ENCODE data around the gene ROGDI. TPM values are rescaled to one million over a fixed set of nuclear protein-coding genes. Genes with fewer than 3 reads are reported as not detected.
A peak's percentile ranks its signal among the peaks of the same experiment; 100 is the strongest.

ROGDI gene
- polyA plus RNA-seq, 1 donor from 2014 or later: 4.0 TPM

DNA sequence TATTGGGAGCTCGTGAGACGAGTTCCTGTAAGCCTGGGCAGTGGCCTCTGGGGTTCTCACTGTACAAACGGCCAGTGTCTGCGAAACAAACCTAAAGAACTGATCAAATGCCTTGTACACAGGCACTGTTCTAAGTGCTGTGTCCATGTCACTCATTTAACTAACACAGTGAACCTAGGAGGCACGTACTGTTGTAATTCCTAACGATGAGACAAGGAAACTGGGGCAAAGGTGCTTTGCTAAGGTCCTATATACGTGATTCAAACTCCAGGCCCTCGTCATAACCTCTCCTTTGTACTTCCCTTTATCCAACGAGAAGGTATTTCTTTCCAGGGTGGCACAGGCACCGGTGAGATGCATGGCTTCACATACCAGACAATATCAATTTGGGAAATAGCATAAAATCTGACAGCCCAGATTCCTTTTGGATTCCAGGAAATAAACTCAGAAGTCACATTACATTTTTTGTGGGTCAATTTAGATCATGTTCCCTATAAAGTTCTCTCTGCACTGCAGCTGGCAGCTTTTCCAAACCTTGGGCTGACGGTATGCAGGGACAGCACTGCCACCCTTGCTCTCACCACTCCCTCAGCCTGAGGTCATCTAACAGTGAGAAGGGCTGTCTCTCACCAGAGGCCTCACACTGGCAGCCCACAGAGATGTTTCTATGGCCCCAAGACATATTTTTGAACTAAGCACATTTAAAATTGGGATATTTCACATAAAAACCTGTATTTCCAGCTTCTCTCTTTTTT, 26.3 kb upstream of the ROGDI start:
- no peaks in the 10 kb centered on the region for H3K9me3 Mint-ChIP-seq
- H3K4me1 Mint-ChIP-seq: peaks cover 7 to 15% (median 14%) of the 10 kb centered on the region in 3 donors
- no peak overlapping the region for H3K27ac Mint-ChIP-seq
- no peaks in the 10 kb centered on the region for H3K27me3 Mint-ChIP-seq
- no peak overlapping the region for H3K4me3 Mint-ChIP-seq
- H3K36me3 Mint-ChIP-seq: peaks cover 7% of the 10 kb centered on the region

DNA sequence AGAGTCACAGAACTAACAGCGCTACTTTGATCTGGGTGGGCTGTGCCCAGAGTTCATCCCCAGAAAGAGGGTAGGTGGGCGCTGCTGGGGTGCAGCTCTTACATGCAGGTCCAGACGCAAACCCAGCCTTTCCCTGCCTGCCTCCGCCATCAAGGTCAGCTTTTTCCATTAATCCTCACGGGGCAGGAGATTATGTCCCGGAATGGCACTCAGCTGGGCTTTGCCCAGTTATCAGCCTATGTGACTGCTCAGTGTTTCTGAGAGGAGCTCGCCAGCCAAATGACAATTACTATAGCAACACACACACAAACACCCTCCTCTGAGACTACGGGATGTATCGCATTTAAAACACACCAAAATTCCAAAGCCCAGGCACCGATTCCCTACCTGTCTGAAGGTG, 24.5 kb upstream of the ROGDI start:
- H3K27me3 Mint-ChIP-seq: no peaks in the 10 kb centered on the region
- H3K27ac Mint-ChIP-seq: no peak overlapping the region
- no peak overlapping the region for H3K4me3 Mint-ChIP-seq
- H3K36me3 Mint-ChIP-seq: peaks cover 6% of the 10 kb centered on the region
- H3K9me3 Mint-ChIP-seq: no peaks in the 10 kb centered on the region
- H3K4me1 Mint-ChIP-seq: peaks cover 0 to 4% (median 4%) of the 10 kb centered on the region in 3 donors

DNA sequence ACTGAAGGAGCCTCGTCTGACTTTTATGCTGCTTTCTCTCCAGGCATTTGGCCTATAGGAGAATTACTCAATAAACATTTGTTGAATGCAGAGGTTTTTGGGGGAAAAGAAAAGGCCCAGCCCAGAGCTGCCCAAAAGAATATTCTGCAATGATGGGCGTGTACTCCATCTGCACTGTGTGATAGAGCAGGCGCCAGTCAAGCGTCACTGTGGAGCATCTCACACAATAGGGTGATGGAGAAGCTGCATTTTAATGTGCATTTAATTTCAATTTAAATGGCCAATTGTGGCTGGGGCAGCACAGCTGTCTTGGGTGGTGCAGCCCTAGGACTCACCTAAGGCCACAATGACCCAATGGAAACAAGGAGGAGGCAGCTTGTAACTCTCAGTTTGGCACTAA, 24.1 kb upstream of the ROGDI start:
- no peak overlapping the region for H3K27ac Mint-ChIP-seq
- H3K4me1 Mint-ChIP-seq: peaks cover 0 to 4% (median 4%) of the 10 kb centered on the region in 3 donors
- H3K9me3 Mint-ChIP-seq: no peaks in the 10 kb centered on the region
- H3K36me3 Mint-ChIP-seq: peaks cover 6% of the 10 kb centered on the region
- H3K4me3 Mint-ChIP-seq: no peak overlapping the region
- H3K27me3 Mint-ChIP-seq: no peaks in the 10 kb centered on the region

DNA sequence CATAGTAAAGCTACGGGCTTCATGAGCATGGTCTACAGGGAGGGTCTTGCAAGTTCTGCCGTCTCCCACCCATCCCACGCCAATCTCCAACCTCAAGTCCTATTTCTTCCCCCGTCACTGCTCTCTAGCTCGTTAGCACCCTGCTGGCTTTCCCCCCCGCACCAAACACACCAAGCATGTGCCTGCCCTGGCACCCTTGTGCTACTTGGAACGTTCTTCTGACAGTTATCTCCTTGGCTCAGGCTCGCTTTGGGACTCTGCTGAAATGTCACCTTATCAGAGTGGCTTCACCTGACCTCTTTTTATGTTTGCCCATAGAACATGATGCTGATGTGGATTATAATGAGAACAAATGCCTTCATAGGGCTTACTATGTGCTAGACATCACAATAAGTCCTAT, 22.8 kb upstream of the ROGDI start:
- Mint-ChIP-seq H3K4me1 (peaks cover 0 to 2% (median 0%) of the 10 kb centered on the region in 3 donors), H3K36me3 (no peaks in the 10 kb centered on the region), H3K27ac (no peak overlapping the region), H3K9me3 (no peaks in the 10 kb centered on the region), H3K27me3 (no peaks in the 10 kb centered on the region), H3K4me3 (no peak overlapping the region)

DNA sequence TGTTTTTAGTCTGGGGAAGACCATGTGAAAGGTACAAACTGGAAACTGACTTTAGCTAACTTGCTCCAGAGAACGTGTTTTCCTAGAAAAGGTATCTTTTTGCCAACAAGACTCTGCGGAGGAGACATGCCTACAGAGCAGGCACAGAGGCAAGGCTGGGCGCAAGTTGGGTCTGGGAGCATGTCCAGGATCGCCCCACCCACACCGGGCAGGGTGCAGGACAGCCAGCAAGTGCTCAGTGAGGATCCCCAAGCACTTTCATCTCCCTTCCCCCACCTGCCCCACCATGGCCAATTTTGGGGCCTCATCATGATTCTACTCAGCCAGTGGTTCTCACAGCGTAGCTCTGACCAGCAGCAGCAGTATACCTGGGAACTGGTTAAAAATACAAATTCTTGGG, 18.2 kb upstream of the ROGDI start:
- H3K27ac Mint-ChIP-seq: no peak overlapping the region

DNA sequence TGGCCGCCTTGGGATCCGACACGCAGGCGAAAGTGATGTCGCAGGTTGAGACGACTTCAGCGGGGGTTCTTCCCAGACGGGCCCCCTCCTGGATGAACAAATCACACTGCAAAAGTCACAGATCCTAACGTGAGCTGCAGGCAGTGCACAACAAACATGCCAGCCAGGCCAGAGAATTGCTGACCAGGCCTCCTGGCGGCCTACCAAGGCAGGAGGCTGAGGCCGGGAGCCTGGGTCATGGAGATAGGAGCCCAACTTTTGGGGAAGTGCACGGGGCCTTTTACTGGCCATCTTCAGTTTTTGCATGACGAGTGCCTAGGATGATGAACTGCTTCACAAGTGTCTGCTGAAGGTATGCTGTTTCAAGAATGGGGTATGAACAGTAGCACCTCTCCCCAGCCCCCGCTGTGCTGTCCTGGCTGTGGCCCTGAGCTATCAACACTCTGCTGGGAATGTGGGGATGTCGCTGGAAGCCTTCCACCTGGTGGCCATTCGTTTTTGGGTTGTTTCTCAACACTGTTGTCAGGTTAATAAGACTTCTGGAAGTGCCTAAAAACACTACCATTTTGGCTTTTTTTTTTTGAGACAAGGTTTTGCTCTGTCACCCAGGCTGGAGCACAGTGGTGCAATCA, 12.2 kb upstream of the ROGDI start:
- Mint-ChIP-seq H3K27me3 (no peaks in the 10 kb centered on the region), H3K27ac (no peak overlapping the region), H3K36me3 (peaks cover 2% of the 10 kb centered on the region), H3K4me3 (no peak overlapping the region), H3K4me1 (no peaks in the 10 kb centered on the region), H3K9me3 (no peaks in the 10 kb centered on the region)

More for the DNA sequence above, 18.2 kb upstream of the ROGDI start:
- Mint-ChIP-seq H3K4me3 (no peak overlapping the region), H3K4me1 (peaks cover 0 to 2% (median 0%) of the 10 kb centered on the region in 3 donors), H3K27me3 (no peaks in the 10 kb centered on the region), H3K9me3 (no peaks in the 10 kb centered on the region), H3K36me3 (peaks cover 2% of the 10 kb centered on the region)

DNA sequence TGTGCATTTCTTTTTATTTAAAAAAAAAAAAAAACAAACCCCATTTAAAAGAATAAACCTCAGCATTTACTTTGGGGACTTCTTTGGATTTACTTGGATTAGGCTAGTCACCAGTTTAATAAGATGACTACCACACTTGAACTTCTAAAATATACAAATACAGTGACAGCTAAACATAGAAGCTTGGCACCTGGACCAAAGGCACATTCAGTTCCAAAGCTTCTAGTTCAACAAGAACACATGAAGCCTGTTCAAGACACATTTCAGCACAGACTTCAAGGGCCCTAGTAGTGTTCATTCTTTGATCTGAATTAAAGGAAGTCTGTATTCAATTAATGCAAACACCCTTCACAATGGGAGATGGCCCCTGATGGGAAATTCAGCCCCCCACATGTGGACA, 11.6 kb upstream of the ROGDI start:
- Mint-ChIP-seq H3K4me1 (no peaks in the 10 kb centered on the region), H3K9me3 (no peaks in the 10 kb centered on the region), H3K4me3 (no peak overlapping the region), H3K36me3 (peaks cover 2% of the 10 kb centered on the region), H3K27me3 (no peaks in the 10 kb centered on the region), H3K27ac (no peak overlapping the region)

DNA sequence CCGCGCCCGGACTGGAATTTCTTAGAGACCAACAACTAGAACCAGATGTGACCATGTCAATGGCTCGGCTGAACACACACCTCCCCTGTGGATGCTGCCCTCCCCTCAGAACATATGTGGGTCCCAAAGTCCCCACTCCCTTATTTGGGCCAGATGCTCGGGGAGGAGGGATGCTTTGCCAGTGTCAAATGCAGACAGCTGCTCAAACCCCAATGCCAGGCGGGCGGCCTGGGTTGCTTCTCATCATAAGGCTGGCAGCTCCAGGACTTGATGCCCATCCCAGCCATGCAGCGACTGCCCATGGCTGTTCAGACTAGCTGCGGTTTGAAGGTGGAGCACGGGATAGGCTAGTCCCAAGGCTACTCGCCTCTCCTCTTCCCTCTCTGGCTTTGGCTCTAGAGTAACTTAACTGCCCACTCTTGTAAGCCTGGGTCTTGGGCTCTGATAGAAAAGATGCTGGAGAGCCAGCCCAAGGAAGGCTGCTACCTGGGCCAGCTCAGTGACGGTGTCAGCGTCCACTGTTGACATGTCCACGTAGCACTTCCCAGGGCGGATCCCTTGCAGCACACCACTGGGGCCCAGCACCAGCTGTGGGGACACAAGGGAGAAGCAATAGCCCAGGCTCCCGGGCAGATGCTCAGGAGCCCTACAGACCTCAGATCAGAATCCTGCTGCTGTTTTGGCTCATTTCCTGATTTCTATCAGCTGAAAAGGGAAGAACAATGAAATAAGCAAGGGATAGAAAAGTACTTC, 11.0 kb upstream of the ROGDI start:
- Mint-ChIP-seq H3K9me3 (no peaks in the 10 kb centered on the region), H3K27me3 (no peaks in the 10 kb centered on the region), H3K36me3 (no peaks in the 10 kb centered on the region), H3K27ac (no peak overlapping the region), H3K4me3 (no peak overlapping the region), H3K4me1 (no peaks in the 10 kb centered on the region)

DNA sequence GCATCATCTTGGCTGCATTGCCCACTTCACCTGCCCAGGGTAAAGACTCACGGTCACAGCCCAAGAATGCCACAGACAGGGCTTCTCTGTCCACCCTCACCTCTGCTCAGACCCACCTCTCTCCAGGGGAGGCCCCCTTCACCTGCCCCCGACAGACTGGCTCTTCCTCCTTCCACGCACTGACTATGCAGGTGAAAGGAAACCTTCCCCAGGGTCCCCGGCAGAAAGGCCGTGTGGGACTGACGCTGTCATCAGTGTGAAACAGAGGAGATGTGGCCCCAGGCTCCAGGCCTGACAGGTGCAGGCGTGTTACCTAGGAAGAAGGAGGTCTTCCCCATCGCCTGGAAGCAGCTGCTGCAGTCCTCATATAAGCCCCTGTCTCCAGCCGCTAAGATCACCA, 9.3 kb upstream of the ROGDI start:
- Mint-ChIP-seq H3K27ac (no peak overlapping the region), H3K27me3 (no peaks in the 10 kb centered on the region), H3K36me3 (no peaks in the 10 kb centered on the region), H3K4me3 (peak overlapping the region in 1 of 4 donors; percentile 47), H3K4me1 (no peaks in the 10 kb centered on the region), H3K9me3 (no peaks in the 10 kb centered on the region)

DNA sequence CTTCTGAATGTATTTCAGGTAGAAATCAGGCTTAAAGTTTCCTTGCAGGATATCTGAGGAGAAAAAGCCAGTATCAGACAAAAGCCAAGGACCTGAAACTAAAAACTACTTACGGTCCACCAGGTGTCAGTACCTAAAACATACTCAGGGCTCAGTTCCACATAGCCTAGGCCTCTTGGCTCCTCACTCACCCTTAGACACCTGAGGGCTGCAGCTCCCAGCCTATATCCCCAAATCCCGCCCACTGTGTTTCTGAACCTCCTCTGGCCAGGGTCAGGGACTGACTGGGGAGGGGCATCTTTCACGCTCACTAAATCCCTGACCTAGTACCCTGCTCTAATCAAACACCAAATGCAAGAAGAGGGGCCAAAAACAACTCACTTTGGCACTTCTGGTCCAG, 8.8 kb upstream of the ROGDI start:
- Mint-ChIP-seq H3K4me3 (no peak overlapping the region), H3K9me3 (no peaks in the 10 kb centered on the region), H3K4me1 (no peaks in the 10 kb centered on the region), H3K27ac (no peak overlapping the region), H3K36me3 (no peaks in the 10 kb centered on the region), H3K27me3 (no peaks in the 10 kb centered on the region)

DNA sequence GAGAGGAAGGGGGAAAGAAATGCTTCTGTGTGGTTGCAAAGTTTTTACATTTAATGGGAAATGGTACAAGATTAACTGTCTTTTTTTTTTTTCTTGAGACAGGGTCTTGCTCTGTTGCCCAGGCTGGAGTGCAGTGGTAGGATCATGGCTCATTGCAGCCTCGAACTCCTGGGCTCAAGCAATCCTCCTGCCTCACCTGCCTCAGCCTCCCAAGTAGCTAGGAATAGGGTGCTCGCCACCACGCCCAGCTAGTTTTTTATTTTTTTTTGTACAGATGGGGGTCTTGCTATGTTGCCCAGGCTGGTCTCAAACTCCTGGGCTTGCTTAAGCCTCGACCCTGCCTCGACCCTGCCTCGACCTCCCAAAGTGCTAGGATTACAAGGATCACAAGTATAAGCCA, 3.8 kb upstream of the ROGDI start:
- peaks cover 2% of the 10 kb centered on the region for H3K36me3 Mint-ChIP-seq
- peaks cover 4 to 9% (median 6%) of the 10 kb centered on the region in 3 donors for H3K4me1 Mint-ChIP-seq
- peak overlapping the region in 1 of 3 donors; percentile 47 for H3K27ac Mint-ChIP-seq
- no peak overlapping the region for H3K4me3 Mint-ChIP-seq
- no peaks in the 10 kb centered on the region for H3K27me3 Mint-ChIP-seq
- H3K9me3 Mint-ChIP-seq: no peaks in the 10 kb centered on the region

DNA sequence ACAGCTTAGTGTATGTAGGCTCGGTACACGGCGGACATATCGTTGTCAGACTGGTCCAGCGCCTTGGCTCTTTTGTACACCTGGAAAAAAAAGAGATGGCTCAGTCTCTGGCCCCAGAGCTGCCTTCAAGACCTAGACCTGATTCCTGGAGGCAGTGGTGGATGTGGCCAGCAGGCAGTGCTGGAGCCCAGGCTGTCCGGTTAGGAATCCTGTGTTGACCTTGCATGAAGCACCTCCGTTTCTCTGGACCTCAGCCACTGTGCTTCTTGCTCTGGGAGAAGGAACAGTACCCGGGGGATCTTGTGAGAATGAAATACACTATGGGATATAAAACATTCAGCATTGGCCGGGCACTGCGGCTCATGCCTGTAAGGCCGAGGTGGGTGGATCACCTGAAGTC, 2.8 kb upstream of the ROGDI start:
- peak overlapping the region in 1 of 3 donors; percentile 59 for H3K27ac Mint-ChIP-seq
- peaks cover 9 to 10% (median 9%) of the 10 kb centered on the region in 3 donors for H3K4me1 Mint-ChIP-seq
- no peaks in the 10 kb centered on the region for H3K27me3 Mint-ChIP-seq
- H3K36me3 Mint-ChIP-seq: peaks cover 2% of the 10 kb centered on the region
- peak overlapping the region in 1 of 4 donors; percentile 37 for H3K4me3 Mint-ChIP-seq
- no peaks in the 10 kb centered on the region for H3K9me3 Mint-ChIP-seq

DNA sequence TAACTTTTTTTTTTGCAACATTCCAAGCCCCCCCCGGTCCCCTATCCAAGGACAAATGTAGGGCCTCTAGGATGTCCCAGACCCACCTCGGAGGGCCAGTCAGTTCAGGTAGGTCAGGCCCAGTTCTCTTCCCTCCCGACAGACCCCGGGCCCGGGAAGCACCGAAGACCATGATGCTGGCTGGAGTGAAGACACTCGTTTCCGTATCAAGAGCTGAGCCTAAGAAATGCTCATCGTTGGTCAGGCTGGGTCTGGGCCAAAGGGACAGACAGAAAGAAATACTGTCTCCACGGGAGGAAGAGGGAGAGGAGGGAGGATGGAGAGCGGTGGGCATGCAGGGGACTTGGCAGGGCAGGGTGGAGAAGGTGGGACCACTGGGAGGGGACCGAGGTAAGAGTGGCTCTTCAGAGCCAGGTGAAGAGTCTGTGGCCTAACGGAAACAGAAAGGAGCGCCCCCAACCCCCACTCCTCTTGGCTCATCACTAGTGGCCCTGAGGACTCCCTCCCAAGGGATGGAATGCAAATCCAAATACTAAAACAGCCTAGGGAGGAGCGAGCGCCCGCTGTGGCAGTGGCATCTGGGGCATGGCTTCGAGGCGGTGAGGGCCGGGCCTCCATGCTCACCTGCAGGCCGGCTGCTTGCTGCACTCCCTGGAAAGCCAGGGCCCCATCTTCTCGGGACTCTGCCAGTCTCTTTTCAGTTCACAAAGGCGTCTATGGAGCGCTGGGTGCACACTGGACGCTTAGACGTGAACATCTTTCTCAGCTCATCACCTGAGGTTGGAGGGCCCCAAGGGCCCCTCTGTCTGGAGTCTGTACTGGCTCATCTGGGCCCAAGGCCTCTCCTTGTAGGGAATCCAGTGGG, 1.7 kb upstream of the ROGDI start:
- Mint-ChIP-seq H3K4me3 (peak overlapping the region in 3 of 4 donors; percentile 17 to 91 (median 68)), H3K27ac (peak overlapping the region in 1 of 3 donors; percentile 79), H3K9me3 (no peaks in the 10 kb centered on the region), H3K36me3 (peaks cover 2% of the 10 kb centered on the region), H3K27me3 (no peaks in the 10 kb centered on the region), H3K4me1 (peaks cover 9 to 12% (median 9%) of the 10 kb centered on the region in 3 donors)

DNA sequence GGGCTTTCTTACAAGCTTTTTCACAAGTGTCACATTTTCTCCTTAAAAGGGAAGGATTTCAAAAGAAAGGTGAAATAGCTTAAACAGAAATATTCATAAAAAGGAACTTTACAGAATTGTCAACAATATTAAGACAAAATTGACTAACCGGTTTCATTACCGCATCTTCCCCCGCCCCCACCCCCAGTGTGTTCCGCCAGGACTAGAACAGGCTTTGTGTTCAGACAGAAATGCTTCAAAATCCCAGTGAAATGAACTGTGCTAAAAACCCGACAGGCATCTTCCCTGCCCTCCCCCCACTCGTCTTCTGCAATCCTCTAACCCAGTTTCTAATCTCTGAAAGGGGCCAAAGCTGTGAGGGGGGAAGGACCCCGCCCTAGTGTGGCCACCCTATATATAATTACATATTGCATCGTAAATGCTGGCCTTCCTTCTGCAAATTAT, 990 bp upstream of the ROGDI start:
- H3K4me3 Mint-ChIP-seq: peak overlapping the region in 3 of 4 donors; percentile 90 to 93 (median 91)
- peaks cover 9 to 12% (median 9%) of the 10 kb centered on the region in 3 donors for H3K4me1 Mint-ChIP-seq
- no peaks in the 10 kb centered on the region for H3K9me3 Mint-ChIP-seq
- H3K27ac Mint-ChIP-seq: peak overlapping the region in 2 of 3 donors; percentile 35 to 79
- H3K36me3 Mint-ChIP-seq: peaks cover 2% of the 10 kb centered on the region
- H3K27me3 Mint-ChIP-seq: no peaks in the 10 kb centered on the region
